Dermis blood vessel endothelial cell (primary cell): Measurements from ENCODE around the gene SURF1. TPM values are rescaled to one million over a fixed set of nuclear protein-coding genes. Genes with fewer than 3 reads are reported as not detected.
"Not testable (repeated sequence)": the region's sequence is repeated elsewhere in the genome, so short reads cannot be mapped to it uniquely, and the experiment has no call there.

Experiments used
- DNase-seq: peaks from one replicate; pipeline ENCODE4 v3.0.0; 2010
- total RNA-seq: library from RNA; depleted of rRNA; stranded (reverse); fragments of >200 nt; gene quantifications from 2 replicates; pipeline ENCODE4 v1.2.3, GENCODE V29; 2014

SURF1 gene, protein sequence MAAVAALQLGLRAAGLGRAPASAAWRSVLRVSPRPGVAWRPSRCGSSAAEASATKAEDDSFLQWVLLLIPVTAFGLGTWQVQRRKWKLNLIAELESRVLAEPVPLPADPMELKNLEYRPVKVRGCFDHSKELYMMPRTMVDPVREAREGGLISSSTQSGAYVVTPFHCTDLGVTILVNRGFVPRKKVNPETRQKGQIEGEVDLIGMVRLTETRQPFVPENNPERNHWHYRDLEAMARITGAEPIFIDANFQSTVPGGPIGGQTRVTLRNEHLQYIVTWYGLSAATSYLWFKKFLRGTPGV
- 15.3 and 31.1 TPM in 2 replicates for total RNA-seq

DNA sequence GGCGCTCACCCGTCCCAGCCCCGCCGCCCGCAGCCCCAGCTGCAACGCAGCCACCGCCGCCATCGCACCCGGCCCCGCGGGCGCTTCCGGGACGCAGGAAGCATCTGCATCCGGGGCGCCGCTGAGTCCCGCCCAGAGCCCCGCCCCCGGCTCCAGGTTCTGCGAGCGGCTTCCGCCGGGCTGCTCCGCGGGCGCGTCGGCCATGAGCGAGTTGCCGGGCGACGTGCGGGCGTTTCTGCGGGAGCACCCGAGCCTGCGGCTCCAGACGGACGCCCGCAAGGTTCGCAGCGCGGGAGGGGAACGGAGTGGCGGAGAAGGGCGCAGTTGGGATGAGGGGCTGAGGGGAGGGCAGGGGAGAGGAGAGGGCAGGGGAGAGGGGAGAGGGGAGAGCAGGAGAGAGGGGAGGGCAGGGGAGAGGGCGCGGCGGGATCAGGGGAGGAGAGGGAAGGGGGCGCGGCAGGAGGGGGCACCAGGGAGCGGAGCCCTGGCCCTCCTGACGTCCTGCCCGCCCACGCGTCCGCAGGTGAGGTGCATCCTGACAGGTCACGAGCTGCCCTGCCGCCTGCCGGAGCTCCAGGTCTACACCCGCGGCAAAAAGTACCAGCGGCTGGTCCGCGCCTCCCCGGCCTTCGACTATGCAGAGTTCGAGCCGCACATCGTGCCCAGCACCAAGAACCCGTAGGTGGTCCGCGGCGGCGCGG is at the start of gene SURF1, which contains the start of gene SURF2:
TSS of gene SURF1 (minus strand) at position 97 of the 701 bp plus-strand sequence. CDS start at position 63, 34 bp downstream.
TSS of gene SURF2 (plus strand) at position 160 of the 701 bp plus-strand sequence. CDS start at position 203, 43 bp downstream.
- DNase-seq: peak; percentile 64

DNA sequence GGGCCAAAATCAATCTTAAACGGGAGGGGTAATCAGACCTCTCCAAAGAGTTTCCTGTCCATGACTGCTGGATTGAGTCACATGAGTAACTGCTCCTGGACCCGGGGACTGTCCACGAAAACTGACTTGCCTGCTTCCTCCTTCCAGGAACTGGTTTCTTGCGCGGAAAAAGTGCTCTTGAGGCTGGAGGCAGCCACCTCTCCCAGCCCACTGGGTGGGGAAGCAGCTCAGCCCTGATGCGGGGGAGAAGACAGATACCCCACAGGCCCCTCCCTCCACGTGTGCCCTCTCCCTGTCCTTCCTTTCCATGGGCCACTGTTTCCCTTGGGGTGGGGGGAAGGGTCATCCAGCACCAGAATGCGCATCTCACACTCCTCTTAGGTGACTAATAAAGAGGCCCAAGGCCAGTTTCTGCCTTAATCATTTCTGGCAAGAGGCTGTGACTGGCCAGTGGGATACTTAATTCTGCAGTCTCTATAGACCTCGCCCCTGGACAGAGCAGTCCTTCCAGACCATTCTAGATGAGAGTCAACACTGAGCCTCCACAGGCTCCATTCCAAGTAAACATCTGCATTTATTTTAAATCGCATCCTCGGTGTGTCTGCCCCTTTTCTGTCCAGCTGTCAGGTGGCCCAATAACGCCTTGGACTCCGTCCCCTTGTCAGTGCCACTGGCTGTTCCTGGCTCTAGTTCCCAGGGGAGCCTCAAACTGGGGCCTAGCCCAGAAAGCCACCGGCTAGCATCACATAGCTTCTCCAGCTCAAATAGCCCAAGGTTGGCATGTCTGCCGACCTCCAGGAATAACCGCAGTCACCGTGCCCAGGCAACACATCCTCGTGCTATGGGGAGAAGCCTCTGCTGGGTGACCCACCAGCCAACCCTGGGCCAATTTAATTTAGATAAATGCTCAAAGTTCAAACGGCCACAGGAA is 49.5 kb upstream of the SURF1 start:
- peak; percentile 65 for DNase-seq

DNA sequence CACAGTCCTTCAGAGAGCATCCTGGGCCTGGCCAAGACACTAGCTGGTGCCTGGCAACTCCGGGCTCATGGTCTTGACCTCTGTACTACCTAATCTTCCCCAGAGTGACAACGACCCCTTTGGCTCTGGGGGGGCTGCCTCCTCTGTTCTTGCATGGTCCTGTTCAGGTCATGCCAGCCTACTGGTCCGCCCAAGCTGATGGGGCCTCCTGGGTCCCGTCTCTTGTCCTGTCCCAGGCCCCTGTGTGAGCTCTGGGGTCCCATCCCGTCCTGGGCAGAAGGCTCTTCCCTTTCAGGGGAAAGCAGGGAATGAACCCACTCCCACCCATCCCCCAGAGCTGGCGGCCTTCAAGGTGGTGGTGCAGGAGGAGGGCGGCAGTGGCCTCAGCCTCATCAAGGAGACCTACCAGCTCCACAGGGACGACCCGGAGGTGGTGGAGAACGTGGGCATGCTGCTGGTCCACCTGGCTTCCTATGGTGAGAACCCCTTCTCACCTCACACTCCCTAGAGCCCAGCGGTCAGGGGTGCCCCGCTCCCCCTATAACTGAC is 48.2 kb upstream of the SURF1 start:
- DNase-seq: no peak

DNA sequence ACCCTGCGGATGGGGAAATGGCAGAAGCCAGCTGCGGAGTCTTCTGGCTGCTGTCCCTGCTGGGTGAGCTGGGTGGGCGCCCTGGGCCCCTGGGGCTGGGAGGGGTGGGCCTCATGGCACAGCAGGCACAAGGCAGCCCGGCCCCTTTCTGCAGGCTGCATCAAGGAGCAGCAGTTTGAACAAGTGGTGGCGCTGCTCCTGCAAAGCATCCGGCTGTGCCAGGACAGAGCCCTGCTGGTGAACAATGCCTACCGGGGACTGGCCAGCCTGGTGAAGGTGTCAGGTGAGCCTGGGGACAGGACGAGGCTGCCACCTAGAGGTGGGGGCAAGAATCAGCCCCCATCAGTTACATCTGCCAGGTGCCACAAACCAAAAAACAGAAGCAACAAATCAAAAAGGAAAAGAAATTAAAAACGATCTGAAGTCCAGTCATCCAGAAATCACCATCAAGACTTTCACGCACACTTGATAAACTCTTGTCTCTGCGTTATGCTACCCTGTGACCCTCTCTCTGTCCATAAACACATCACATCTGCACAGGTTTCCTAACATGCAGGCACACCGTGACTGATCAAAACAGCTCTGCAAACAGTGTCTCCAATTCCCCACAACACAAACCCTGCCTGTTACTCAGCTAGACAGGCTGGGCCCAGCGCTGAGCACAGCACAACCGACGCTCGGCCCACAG is 47.6 kb upstream of the SURF1 start:
- peak; percentile 54 for DNase-seq

DNA sequence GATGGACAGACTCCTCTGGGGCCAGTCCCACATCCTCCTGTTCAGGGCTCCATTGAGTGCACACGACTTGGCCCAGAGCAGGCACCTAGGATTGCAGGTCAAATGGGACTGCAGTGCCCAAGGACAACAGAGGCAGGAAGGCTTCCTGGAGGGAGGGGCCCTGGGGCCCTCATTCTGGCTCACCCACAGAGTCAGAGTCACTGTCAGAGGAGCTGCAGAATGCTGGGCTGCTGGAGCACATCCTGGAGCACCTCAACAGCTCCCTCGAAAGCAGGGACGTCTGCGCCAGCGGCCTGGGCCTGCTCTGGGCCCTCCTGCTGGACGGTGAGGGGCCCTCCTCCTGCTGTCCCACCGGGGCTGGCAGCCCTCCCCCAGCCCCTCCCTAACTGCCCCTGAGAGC is 46.4 kb upstream of the SURF1 start:
- DNase-seq: no peak

DNA sequence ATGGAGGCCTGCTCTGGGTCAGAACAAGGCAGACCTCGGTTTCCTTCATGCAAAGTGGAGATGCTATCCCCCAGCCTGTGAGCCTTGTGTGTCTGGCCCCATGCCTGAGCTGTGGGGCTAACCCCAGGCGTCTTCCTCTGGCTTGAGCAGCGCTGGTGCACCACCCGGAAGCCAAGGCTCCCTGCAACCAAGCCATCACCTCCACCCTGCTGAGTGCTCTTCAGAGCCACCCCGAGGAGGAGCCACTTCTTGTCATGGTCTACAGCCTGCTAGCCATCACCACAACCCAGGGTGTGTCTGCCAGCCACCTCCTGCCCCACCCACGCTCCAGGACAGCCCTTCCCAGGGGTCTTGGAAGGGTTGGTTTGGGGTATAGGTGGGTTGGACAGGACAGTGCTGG is 45.3 kb upstream of the SURF1 start:
- no peak for DNase-seq

DNA sequence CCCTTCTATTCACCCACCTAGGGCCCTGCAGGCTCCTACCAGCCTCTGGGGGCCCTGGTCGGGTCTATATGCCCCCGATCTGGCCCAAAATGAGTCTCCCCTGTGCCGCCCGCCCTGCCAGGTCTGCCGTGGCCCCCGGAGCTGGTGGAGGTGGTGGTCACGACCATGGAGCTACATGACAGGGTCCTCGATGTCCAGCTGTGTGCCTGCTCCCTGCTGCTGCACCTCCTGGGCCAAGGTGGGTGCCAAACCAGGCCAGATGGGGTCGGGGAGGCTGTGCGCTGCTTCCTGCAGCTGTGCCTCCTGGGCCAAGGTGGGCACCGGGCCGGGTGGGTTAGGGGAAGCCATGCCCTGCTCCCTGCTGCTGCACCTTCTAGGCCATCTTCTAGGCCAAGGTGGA is 44.0 kb upstream of the SURF1 start:
- DNase-seq: no peak

DNA sequence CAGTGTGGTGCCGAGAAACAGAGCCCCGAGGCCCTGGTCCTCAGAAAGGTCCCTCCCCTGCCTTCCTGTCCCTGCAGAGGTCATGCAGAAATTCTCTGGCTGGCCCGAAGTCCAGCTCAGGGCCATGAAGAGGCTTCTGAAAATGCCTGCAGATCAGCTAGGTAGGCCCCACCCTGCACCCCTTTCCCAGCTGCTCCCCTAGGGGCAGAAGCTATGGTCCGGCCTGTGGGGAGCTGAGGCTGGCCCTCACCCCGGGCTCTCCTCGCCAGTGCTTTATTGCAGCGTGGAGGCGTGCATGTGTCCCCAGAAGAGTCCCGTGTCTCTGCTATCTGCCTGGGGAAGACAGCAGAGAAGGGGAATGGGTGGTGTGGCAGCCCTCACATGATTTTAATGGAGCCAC is 41.6 kb upstream of the SURF1 start:
- DNase-seq: no peak

DNA sequence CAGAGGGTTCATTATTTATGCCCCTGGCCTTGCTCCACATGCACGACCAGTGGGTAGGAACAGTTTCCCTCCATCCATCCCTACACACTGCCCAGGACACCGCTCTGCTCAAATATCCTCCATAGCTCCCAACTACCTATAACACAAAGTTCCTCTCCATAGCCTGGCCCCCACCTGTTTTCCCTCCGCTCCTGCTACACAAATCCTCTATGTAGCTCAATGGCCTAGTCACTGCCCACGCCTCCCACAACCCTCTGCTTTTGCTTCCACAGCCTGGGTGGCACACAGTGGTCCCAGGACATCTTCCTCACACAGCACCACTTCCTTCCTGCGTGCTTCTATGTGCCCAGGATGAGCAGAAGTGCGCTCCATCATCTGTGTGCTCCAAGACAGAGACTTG is 41.1 kb upstream of the SURF1 start:
- DNase-seq: no peak

DNA sequence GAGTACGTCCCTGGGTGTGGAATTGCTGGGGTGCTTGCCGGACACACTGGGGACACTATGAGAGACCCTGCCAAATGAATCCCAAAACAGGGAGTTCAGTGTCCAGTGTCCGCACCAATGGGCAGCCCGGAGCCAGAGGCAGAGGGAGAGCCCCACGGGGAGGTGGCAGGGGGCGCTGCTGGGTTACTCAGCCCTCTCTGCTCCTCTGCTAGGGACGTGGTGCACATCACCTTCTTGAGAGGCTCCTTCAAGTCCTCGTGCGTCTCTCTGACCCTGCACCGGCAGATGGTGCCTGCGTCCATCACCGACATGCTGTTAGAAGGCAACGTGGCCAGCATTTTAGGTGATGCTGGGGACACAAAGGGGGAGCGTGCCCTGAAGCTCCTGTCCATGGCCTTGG is 40.7 kb upstream of the SURF1 start:
- DNase-seq: peak; percentile 39

DNA sequence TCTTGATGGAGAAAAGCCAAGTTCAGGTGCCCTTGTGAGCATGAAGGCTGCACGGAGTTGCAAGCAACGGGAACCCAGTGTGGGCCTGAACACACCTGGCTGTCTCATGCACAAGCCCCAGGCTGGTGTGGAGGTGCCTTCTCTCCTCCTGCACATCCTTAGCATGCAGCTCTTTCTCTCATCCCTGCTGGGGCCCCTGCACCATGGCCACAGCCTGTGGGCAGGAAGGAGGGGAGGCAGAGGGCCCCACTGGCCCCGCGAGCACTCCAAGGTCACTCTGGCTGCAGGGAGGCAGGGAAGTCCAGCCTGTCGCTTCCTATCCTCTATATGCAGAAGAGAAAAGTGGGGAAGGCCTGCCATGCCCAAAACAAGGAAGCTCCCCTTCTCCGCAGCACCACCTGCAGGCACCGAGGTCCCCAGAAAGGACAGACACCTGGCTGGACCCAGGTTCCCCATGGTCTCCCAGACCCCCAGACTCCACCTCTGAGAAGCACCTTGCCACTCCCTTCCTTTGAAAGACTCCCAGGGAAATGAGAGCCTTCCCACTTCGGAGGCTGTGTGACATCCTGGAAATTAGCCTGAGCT is 38.5 kb upstream of the SURF1 start:
- no peak for DNase-seq

DNA sequence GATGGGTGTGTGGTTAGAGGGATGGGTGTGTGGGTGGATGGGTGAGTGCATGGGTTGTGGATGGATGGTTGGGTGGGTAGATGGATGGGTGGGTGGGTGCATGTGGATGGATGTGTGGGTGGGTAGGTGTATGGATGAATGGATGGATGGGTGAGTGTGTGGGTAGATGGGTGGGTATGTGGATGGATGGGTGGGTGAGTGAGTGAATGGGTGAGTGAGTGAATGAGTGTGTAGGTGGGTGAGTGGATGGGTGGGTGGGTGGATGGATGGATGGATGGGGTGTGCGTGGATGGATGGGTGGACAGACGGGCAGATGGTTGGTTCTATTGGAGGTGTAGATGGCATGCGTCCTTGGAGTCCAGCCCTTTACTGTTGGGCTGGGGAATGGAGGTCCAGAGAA is 37.1 kb upstream of the SURF1 start:
- DNase-seq: no peak

DNA sequence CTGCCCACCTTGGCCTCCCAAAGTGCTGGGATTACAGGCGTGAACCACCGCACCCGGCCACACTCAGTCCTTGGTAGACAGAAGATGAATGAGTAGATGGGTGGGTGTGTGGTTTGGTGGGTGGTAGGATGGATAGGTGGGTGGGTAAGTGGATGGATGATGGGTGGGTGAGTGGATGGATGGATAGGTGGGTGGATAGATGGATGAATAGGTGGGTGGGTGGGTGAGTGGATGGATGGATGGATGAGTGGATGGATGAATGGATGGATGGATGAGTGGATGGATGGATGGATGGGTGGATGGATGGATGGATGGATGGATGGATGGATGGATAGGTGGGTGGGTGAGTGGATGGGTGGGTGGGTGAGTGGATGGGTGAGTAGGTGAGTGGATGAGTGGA is 36.0 kb upstream of the SURF1 start:
- DNase-seq: not testable (repeated sequence)

DNA sequence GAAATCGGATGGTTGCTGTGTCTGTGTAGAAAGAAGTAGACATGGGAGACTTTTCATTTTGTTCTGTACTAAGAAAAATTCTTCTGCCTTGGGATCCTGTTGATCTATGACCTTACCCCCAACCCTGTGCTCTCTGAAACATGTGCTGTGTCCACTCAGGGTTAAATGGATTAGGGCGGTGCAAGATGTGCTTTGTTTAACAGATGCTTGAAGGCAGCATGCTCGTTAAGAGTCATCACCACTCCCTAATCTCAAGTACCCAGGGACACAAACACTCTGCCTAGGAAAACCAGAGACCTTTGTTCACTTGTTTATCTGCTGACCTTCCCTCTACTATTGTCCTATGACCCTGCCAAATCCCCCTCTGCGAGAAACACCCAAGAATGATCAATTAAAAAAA is 35.2 kb upstream of the SURF1 start:
- not testable (repeated sequence) for DNase-seq

DNA sequence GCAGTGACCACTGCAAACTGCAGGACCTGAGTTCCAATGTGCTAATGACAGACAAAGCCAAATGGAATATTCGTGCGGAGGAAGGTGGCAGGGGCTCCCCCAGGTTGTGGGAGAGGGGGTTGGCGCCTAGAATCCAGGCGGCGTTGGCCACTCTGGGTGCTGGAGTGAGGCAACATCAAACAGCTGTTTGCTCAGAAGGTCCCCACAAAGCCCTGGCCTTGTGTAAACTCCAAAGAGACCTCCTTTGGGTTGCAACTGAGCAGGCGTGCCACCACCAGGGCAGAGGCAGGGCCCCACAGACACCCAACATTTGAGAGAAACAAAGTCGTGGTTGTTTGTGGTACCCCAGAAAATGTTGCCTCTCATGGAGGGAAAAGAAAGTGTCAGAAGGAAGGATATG is 34.4 kb upstream of the SURF1 start:
- no peak for DNase-seq

DNA sequence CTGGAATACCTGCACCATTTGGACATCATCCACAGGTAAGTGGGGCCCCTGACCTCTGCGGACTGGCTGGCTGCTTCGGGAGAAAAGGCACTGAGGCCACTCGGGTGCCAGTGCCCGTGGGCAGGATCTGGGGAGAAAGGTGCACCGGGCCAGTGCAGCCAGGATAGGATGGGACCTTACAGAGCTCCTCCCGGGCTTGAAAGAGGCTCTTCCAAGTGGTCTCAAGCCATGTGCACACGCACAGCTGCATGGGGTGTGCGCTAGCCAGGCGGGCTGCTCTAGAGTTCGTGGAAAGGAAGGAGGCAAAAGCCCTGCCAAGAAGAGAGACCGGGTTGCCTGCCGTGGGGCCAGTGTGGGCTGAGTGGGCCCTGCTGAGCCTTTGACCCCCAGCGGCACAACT is 33.3 kb upstream of the SURF1 start:
- no peak for DNase-seq

DNA sequence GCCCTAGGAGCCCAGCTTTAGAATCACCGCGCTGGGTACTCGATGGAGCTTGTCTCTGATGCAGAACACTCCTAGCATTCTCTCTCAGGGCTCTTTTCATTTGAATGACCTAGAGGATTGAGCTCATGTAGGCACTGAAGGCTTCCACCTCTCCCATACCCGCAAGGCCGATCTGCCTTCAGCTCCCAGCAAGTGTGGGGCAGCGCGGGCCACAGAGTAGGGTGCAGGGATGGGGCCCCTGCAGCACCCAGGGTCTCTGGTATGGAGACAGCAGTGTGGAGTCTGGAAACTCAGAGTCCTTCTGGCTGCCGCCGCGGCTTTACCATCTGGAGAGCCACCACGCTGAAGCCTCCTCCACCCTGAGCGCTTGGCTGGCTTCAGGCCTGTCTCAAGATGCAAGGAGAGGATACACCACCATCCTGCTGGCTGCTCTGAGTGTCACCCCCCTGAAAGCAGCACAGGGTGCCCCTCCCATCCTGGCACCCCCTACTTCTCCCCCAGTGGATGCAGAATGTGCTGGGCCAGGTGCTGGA is 32.8 kb upstream of the SURF1 start:
- DNase-seq: no peak

DNA sequence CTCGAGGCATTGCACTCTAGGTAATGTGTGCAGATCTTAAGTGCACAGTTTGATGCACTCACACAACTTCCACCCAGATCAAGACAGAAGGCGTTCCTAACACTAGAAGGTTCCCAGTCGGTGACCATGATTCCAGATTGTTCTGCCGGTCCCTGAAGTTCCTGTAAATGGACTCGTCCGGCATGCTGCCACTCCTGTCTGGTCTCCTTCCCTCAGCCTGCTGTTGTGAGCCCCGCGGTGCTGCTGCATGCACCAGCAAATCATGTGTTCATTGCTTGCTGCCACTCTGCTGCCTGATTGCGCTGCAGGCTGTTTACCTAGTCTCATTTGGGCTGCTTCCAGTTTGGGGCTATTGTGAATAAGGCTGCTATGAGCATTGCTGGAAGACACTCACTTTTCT is 31.4 kb upstream of the SURF1 start:
- DNase-seq: no peak

DNA sequence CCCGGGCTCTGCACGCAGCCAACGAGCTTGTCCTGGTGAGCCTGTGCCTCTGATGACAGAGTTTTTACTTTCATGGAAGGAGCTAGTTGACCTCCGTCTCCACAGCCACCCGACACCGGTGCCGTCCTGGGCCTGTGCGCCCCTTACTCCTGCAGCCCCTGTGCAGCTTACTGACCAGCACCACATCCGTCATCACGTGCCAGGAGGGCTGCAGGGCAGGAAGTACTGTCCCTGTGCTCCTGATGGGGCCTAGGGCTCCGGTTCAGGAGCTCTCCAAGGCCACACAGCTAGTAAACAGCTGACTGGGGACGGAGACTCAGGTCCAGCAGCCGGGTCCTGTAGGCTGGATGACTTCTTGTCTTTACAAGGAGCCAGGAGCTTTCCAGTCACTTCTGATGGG is 30.1 kb upstream of the SURF1 start:
- no peak for DNase-seq

DNA sequence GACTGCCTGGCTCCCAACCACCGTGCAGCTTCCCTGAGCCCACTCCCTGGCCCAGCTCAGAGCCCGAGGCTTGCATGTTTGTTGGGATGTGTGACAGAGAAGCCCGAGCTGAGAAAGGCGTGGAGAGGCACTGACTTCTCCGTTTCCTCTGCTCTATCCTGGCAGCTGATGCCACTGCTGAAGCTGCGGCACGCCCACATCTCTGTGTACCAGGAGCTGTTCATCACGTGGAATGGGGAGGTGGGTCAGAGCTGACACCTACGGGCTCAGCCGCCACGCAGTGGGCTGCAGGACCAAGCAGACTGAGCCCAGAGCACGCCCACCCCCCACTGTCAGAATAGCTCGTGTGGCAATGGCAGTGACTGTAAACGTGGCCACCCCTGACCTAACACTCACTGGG is 29.2 kb upstream of the SURF1 start:
- DNase-seq: no peak

DNA sequence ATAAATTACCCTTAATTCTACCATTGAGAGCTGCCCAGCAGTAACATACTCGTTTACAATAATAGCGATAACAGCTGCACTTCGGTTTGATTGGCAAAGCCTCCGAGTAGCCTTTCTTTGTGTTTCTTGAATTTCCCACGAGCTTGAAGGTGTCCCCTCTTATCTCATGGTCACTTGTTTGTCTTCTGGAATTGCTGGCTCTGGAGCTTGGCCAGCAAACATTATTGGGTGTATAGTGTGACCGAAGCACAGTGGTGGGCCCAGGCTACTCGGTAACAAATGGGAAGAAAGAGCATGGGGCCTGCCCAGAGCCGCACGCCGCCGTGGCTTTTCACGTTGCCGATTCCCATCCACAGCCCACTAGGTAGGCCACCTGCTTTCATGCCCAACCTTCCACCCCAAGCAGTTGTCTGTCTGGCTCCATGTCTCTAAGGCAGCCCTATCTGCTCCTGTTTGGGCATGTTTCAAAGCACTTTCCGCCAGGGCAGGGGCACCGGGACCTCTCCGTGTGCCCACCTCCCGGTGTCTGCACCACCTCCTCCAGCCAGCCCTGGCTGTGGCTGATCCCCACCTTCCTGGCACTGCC is 28.5 kb upstream of the SURF1 start:
- no peak for DNase-seq
